Measurements from ENCODE around the gene TCTN1.
A peak's percentile ranks its signal among the peaks of the same experiment; 100 is the strongest.

TCTN1 gene

DNA sequence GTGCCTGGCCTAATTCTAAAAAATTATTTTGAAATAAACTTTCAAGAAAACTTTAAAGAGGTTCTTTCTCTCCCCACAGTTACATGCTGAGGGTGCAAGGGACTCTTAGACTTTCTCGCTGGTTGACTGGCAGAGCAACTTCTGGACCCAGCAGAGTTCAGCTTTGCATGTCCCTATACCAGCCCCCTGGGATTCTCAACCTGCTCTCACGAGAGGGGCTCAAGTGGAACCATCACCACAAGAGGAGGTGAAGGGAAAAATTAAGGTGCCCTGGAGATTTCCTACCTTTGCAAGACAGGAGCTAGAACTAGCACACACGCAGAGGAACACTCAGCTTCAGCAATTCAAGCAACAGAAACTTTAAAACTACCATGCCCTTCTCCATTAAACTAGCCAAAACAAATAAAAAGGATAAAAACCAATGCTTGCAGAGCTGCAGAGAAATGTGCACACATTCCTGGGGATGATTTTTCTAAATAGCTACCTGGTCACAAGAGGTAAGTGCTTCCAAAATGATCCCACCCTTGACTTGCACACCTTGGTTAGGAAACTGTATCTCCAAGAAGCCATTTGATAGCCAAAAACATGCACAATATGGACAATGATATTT lies 72.5 kb downstream of the TCTN1 start:
- no peak for DNase-seq

DNA sequence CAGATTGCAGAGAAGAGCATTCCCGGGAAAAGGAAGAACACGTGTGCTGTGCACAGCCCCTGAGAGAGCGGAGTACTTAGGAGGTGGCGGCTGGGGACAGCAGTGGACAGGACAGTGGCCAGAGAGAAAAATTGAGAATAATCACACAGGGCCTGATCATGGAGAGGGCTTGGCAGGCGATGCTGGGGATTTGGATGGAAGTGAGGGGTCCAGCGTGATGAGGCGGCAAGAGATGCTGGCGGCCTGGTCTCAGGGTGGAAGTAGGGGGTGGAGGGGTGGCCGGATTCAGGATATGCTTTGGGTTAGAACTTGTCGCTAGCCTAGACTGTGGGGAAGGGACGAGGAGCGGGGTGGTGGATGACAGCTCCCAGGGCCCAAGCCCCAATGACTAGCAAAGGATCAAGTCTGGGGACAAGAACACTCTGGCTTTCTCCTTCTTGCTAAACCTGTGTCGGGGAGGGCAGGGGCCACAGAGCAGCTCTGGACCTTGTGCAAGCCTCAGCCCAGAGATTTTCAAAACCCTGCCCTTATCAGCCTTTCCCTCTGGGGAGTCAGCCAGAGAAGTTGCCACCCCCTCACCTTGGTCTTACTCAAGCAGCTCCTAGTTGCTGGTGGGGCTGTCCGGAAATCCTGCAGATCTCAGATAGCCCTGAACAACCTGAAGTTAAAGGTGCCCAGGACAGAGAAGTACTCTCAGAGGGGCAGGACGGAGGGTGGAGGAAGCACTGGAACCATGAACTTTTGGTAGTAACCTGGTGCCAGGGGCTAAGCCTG lies 73.7 kb downstream of the TCTN1 start:
- DNase-seq = no peak

DNA sequence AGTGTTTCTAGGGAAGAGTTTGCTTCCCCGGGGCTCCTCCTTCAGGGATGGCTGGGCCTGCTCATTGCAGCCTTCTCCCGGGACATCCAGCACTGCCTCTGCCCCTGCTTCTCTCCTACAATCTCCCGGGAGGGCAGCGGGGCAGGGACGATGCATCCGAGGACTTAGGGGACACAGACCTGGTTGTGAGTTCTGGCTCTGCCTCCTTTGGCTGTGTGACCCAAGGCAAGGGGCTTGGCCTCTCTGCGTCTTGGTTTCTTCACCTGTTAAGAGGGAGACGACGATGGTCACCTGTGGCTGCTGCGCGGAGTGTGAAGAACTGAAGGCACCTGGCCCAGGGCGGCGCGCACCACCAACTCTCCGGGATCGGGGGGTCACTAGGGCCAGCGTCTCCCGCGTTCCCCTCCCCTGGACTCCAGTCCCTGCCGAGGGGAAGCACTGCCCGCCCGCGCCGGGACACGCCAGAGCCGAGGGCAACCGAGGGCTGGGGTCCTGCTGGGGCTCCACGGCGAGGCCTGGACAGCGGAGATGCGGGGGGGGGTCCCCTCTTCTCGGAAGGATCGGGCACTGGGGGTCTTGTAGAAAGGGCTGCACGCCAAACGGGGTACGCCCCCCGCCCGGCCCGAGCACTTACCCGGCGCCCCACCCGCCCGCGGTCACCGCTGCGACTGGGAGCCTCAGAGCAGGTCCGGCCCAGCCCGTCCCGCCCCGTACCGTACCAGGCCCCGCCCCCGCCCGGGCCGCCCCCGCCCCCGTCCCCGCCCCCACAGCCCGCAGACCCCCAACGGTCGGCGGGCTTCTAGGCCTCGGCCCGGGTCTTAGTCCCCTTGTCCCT lies 74.7 kb downstream of the TCTN1 start, which contains the start of gene HVCN1:
HVCN1 (minus strand) TSS at position 670 of the 835 bp plus-strand sequence. CDS start 5,870 bp downstream, outside the sequence.
- DNase-seq = no peak

DNA sequence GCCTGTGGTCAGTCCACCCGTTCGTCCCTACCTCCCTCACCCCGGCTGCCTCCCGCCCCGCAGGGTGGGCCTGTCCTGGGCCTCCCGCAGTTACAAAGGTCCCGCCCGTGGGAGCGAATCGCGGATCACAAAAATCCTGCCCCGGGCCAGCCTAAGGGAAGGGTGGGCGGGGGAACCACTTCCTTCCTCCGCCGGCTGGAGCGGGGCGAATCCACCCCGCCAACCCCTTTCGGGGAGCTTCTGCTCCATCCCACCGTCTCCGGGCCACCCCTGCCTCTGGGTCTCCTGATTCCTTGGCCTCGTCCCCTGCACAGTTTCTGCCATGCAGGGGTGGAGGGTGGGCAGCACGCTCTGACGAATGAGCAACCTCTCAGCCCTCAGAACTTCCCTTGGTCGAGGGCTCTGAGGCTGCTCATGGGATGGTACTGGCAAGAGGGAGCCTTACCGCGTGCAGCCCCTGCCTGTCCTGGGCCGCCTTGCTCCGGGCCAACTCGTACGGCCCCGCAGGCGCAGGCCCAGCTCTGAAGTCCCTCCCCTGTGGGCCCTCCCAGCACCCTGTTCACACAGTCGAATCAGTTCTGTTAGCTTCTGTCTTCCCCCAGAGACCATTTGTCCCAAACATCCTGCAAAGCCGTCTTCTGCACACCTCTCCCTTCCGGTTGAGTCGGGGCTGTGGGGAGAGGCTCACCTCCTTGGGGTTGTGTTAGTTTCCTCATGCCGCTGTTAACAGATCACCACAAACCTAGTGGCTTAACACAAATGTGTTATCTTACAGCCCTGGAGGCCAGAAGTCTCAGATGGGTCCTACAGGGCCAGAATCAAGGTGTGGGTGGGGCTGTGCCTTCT lies 75.6 kb downstream of the TCTN1 start:
- no peak for DNase-seq

DNA sequence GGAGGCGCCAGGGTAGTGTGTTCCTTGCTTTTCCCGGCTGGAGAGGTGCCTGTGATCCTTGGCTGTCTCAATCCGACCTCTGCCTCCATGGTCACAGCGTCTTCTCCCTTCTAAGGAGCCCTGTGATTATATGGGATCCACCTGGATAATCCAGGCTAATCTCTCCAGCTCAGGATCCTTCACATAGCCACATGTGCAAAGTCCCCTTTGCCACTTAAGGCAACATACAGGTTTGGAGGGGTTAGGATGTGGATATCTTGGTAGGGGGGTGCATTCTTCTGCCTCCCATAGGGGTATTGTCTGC lies 76.2 kb downstream of the TCTN1 start:
- DNase-seq = no peak

DNA sequence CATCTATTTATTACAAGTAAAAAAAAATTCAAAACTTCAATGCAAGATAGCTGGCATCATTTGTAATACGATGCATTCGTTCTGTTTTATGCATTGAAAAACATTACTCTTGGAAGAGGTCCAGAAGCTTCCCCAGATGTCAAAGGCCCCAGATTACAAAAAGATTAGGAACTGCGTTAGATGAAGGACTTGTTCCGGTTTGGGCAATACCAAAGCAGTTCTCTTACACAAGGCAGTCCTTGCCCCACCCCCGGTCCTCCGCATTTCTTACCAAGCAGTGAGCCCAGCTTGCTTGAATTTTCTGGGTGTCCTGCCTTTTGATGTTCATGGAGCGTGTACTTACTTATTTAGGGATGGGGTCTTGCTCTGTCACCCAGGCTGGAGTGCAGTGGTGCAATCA lies 79.8 kb downstream of the TCTN1 start:
- DNase-seq = no peak

DNA sequence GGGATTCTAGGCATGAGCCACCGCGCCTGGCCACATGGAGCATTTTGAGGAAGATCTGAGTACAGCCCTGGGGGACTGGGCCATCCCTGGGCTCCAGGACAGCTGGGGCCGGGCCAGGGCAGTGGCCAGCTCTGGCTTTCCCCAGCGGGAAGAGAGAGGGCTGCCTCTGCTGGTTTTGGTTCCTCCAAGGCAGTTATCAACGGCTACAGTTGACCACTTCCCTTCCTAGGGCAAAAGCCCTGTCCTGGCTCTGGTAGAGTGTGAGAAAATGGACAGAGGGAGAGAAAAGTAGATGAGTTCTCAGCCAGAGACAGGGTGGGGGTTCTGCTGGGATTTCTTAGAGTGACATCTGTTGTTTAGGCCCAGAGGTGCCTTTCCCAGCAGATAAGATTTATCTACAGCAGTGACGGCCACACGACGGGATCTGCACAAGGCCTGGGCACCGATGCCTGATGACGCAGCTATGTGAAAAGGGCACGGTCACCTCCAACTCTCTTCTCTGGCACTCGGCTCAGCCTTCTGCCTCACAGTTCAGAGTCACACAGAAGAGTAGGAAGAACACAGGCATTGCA lies 80.5 kb downstream of the TCTN1 start:
- DNase-seq = no peak

DNA sequence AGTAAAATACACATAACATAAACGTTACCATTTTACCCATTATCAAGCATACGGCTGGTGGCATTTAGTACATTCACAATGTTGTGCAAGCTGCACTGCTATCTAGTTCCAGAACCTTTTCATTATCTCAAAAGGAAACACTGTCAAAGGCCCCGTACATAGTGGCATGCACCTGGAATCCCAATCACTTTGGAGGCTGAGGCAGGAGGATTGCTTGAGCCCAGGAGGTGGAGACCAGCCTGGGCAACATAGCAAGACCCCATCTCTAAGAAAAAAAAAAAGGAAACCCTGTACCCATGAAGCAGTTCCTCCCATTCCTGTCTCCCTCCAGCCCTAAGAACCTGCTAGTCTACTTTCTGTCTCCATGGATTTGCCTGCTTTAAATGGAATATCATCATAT lies 82.4 kb downstream of the TCTN1 start:
- DNase-seq = no peak

DNA sequence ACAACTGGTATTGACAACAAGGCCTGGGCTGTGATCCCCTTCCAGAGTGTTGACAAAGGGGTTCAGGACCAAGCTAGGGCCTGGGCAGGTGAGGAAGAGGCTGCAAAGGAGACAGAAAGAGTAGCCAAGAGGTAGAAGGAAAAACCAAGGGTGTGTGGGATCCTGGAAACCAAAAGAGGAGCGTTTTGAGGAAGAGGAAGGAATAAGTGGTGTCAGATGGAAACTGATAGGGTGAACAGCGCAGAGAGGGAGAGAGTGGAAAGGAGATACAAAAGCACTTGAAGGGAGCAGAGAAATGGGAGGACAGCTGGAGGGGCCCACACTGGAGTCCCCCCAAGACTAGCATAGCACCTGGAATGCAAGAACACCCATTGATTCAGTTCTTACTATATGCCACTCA lies 83.3 kb downstream of the TCTN1 start:
- DNase-seq = no peak

DNA sequence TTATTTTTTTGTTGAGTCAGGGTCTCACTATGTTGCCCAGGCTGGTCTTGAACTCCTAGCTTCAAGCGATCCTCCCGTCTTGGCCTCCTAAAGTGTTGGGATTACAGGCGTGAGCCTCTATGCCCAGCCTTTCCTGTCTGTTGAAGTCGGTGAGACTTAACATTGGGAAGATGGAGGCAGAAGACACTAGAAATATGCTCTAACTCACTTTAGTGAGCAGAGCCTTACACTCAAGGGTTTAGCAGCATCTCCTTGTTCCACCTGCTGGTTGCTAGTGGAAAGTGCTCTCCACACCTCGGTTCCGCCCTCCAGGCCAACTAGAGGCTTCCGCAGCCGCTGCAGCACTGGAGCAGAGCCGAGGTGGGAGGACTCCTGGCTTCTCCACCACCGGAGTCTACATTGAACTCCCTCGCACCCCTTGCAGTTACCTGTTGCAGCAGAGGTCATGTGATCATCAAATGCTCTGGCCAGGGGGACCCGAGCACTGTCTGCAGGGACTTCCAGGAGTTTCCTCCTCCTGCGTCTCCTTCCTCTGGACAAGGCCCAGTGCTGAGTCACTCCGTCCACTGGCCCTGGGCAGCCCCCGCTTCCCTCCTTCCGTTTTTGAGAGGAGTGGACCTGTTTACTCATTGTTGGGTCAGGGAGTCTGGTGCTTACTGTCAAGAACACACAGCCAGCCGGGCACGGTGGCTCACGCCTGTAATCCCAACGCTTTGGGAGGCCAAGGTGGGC lies 84.4 kb downstream of the TCTN1 start:
- DNase-seq = peak in 1 of 2 experiments; percentile 59

Measured in NCI-H446 (cell line).